Panc1 (cell line): ENCODE data around the gene SEM1. TPM values are rescaled to one million over a fixed set of nuclear protein-coding genes. Genes with fewer than 3 reads are reported as not detected.
"Not testable (repeated sequence)": the region's sequence is repeated elsewhere in the genome, so short reads cannot be mapped to it uniquely, and the experiment has no call there.

ENCODE experiments used
- ATAC-seq: fragments of 200-7000 bp; cut with Tn5 transposase; 2 replicates; pipeline ENCODE4 v1.9.1; 2020; ENCODE audit warnings: mild to moderate bottlenecking, moderate library complexity
- Bru-seq: library from RNA; stranded (reverse); fragments of 400-500 nt; gene quantifications from one replicate; lab custom pipeline; 2021; lab: Mats Ljungman, UMichigan
- BruChase-seq, 2 experiments: library from RNA; stranded (reverse); fragments of 400-500 nt; gene quantifications; one replicate each; lab custom pipeline; 2021; lab: Mats Ljungman, UMichigan
- BruUV-seq: library from RNA; stranded (reverse); fragments of 400-500 nt; replicated peaks from 2 replicates; lab custom pipeline; 2021; lab: Mats Ljungman, UMichigan
- CTCF ChIA-PET: fragments of 300-600 bp; sonication (Branson Sonifier 250); formaldehyde crosslinking; loops from one replicate; lab custom pipeline; 2022; ENCODE audit warnings: antibody characterized with exemption; lab: Charles Lee
- POLR2A ChIA-PET: fragments of 300-600 bp; sonication (Branson Sonifier 250); formaldehyde crosslinking; loops from one replicate; lab custom pipeline; 2022; ENCODE audit warnings: antibody characterized with exemption; lab: Charles Lee
- DNase-seq: peaks from one replicate; pipeline ENCODE4 v3.0.0-alpha.2; 2010; ENCODE audit warnings: low read depth, low spot score
- H3K27ac ChIP-seq: 2 replicates; pipeline ENCODE4 v1.5.1; 2011; ENCODE audit warnings: mild to moderate bottlenecking, low read length, inconsistent platforms
- H3K27me3 ChIP-seq: fragments of 200-500 bp; sonication (Bioruptor generic); 2 replicates; pipeline ENCODE4 v1.6.0; 2014; ENCODE audit warnings: low read length, inconsistent platforms; ENCODE audit not compliant: control insufficient read depth, insufficient read depth
- H3K36me3 ChIP-seq: fragments of 200-500 bp; sonication (Bioruptor generic); 2 replicates; pipeline ENCODE4 v1.5.1; 2014; ENCODE audit warnings: inconsistent platforms, mild to moderate bottlenecking, low read length, moderate library complexity; ENCODE audit not compliant: control insufficient read depth, insufficient read depth
- H3K4me1 ChIP-seq: 2 replicates; pipeline ENCODE4 v1.5.1; 2011; ENCODE audit warnings: inconsistent platforms, mild to moderate bottlenecking, low read length, moderate library complexity; ENCODE audit not compliant: control insufficient read depth, insufficient read depth
- H3K4me3 ChIP-seq, 2 experiments: 2 replicates each; pipeline ENCODE4 v1.5.1; 2011 to 2012; ENCODE audit warnings: low read depth in 2 of 2, low read length in 2 of 2, mild to moderate bottlenecking in 2 of 2, inconsistent platforms in 1 of 2, moderate library complexity in 1 of 2
- H3K9me3 ChIP-seq: fragments of 200-500 bp; sonication (Bioruptor generic); 2 replicates; pipeline ENCODE4 v1.5.1; 2014; ENCODE audit warnings: low read depth, mild to moderate bottlenecking, inconsistent platforms, low read length, moderate library complexity; ENCODE audit not compliant: control insufficient read depth, insufficient read depth
- CTCF ChIP-seq: fragments of 450-650 bp; IDR thresholded peaks from 2 replicates; pipeline ENCODE4 v1.5.1; 2017; ENCODE audit warnings: mild to moderate bottlenecking
- POLR2AphosphoS5 ChIP-seq: IDR thresholded peaks from 2 replicates; pipeline ENCODE4 v1.6.1; 2012; ENCODE audit warnings: mild to moderate bottlenecking, low read depth, low read length, moderate library complexity
- SIN3A ChIP-seq: IDR thresholded peaks from 2 replicates; pipeline ENCODE4 v1.6.1; 2012; ENCODE audit warnings: low read depth, mild to moderate bottlenecking, low read length, moderate library complexity, borderline replicate concordance; ENCODE audit not compliant: insufficient read depth
- TCF7L2 ChIP-seq: IDR thresholded peaks from 2 replicates; pipeline ENCODE4 v1.6.1; 2011; ENCODE audit warnings: mild to moderate bottlenecking, low read depth, low read length, inconsistent platforms
- in situ Hi-C: cut with HindIII; loops from 2 replicates; pipeline ENCODE4 v1.10.0; 2016; ENCODE audit warnings: low sequenced_read_pairs, low pct_unique_long_range_greater_than_20kb
- intact Hi-C: fragments of 100-400 bp; cut with micrococcal nuclease; formaldehyde crosslinking; loops from one replicate; pipeline ENCODE4 v1.10.0; 2022; ENCODE audit not compliant: unreplicated experiment
- long read RNA-seq: library from polyadenylated mRNA; unstranded; transcript quantifications from one replicate; pipeline ENCODE4 v2.0.0, GENCODE V29; 2021; ENCODE audit not compliant: unreplicated experiment
- polyA plus RNA-seq: library from polyadenylated mRNA; unstranded; fragments of >200 nt; gene quantifications from one replicate; pipeline ENCODE4 v1.2.1, GENCODE V29; 2012; ENCODE audit warnings: missing spikeins; ENCODE audit not compliant: insufficient read length
- total RNA-seq: library from RNA; stranded (reverse); gene quantifications from one replicate; pipeline ENCODE4 v1.2.1, GENCODE V29; 2021; ENCODE audit not compliant: unreplicated experiment
- TF ChIP-seq, protein P1 (sequence below), 2 experiments: IDR thresholded peaks; 2 replicates each; pipeline ENCODE4 v1.6.1; 2011 to 2012; ENCODE audit warnings: low read depth in 2 of 2, control low read depth in 1 of 2, low read length in 1 of 2, mild to moderate bottlenecking in 1 of 2, moderate library complexity in 1 of 2; ENCODE audit not compliant: insufficient read depth in 1 of 2

SEM1 gene
- total RNA-seq: 67.8 TPM
- 251 TPM for polyA plus RNA-seq
- percentile 63 among the genes with signal in this experiment for Bru-seq, nascent RNA
- BruChase-seq, experiment 1, labeled RNA remaining after a 2-hour chase: percentile 66 among the genes with signal in this experiment
- BruChase-seq, experiment 2, labeled RNA remaining after a 6-hour chase: percentile 53 among the genes with signal in this experiment
- long read RNA-seq, transcript SEM1-209 (2 exons, 2,773 nt): minor isoform, 22 of 234 reads
- long read RNA-seq, transcript SEM1-201 (3 exons, 1,314 nt): major isoform, 184 of 234 reads
- long read RNA-seq, partial matches to known transcripts: 0 of 234 reads
- long read RNA-seq, other reads (novel, unspliced or antisense): 26 of 234 reads

GRCh38 chr7:96709381-96710228 is at the start of gene SEM1:
Gene SEM1, minus strand, starts transcription at chr7:96709846. Its CDS starts 83 bp downstream, at chr7:96709763.
- intact Hi-C loops: loop anchor here (10.0 kb wide), 1 partner anchor 315 kb away; the partner anchor contains the start of gene DLX5
- in situ Hi-C loops: no loop called here

GRCh38 chr7:96757880-96758279 is 48.2 kb upstream of the SEM1 start:
- intact Hi-C loops, H3K9me3 ChIP-seq, in situ Hi-C loops, POLR2A ChIA-PET, H3K4me3 ChIP-seq, H3K27ac ChIP-seq, ATAC-seq, BruUV-seq, DNase-seq, H3K4me1 ChIP-seq, H3K27me3 ChIP-seq, CTCF ChIA-PET, H3K36me3 ChIP-seq: not testable (repeated sequence)

More at GRCh38 chr7:96709381-96710228, at the start of gene SEM1:
- ChIA-PET CTCF (no interaction called here), POLR2A (interaction anchor here (0.5 to 1.0 kb wide), 2 partner anchors 295 to 560 kb away, joined by 3 read pairs; no protein-coding TSS in a partner anchor)
- Histone ChIP-seq H3K27ac (peak within 1 kb of the TSS; percentile 96), H3K36me3 (no peaks in the 10 kb centered on the region; the same call in none of the 2 replicates), H3K4me3 (peak within 1 kb of the TSS; percentile 89 to 96), H3K4me1 (peaks cover 7% of the 10 kb centered on the region), H3K27me3 (no peaks in the 10 kb centered on the region), H3K9me3 (no peaks in the 10 kb centered on the region)
- TSS peak; percentile 85 for BruUV-seq
- DNase-seq (peak; percentile 80), ATAC-seq (peak; percentile 100)
- TF ChIP-seq CTCF (no peak), POLR2AphosphoS5 (peak; percentile 92)

GRCh38 chr7:96747418-96747940 is 37.8 kb upstream of the SEM1 start:
- no peaks in the 10 kb centered on the region for H3K36me3 ChIP-seq
- ChIA-PET CTCF (no interaction called here), POLR2A (no interaction called here)
- ATAC-seq (no peak), DNase-seq (no peak)
- H3K9me3 ChIP-seq: no peaks in the 10 kb centered on the region
- peaks cover 5% of the 10 kb centered on the region for H3K27me3 ChIP-seq
- TF ChIP-seq TCF7L2 (no peak), SIN3A (no peak), CTCF (no peak), POLR2AphosphoS5 (no peak)
- TF ChIP-seq, protein P1, sequence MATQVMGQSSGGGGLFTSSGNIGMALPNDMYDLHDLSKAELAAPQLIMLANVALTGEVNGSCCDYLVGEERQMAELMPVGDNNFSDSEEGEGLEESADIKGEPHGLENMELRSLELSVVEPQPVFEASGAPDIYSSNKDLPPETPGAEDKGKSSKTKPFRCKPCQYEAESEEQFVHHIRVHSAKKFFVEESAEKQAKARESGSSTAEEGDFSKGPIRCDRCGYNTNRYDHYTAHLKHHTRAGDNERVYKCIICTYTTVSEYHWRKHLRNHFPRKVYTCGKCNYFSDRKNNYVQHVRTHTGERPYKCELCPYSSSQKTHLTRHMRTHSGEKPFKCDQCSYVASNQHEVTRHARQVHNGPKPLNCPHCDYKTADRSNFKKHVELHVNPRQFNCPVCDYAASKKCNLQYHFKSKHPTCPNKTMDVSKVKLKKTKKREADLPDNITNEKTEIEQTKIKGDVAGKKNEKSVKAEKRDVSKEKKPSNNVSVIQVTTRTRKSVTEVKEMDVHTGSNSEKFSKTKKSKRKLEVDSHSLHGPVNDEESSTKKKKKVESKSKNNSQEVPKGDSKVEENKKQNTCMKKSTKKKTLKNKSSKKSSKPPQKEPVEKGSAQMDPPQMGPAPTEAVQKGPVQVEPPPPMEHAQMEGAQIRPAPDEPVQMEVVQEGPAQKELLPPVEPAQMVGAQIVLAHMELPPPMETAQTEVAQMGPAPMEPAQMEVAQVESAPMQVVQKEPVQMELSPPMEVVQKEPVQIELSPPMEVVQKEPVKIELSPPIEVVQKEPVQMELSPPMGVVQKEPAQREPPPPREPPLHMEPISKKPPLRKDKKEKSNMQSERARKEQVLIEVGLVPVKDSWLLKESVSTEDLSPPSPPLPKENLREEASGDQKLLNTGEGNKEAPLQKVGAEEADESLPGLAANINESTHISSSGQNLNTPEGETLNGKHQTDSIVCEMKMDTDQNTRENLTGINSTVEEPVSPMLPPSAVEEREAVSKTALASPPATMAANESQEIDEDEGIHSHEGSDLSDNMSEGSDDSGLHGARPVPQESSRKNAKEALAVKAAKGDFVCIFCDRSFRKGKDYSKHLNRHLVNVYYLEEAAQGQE (IDR thresholded peaks at IDR 0.05; ENCODE audit: insufficient read depth in 1 of 2, low read depth in 2 of 2, low read length in 1 of 2): no peak
- H3K4me3 ChIP-seq: no peak overlapping the region
- intact Hi-C loops: no loop called here
- no peaks in the 10 kb centered on the region for H3K4me1 ChIP-seq
- H3K27ac ChIP-seq: no peak overlapping the region
- in situ Hi-C loops: no loop called here
- BruUV-seq: no TSS peak
